Right atrium auricular region (tissue), 2 donors: Measurements from ENCODE around the gene OTUB2. TPM values are rescaled to one million over a fixed set of nuclear protein-coding genes. Genes with fewer than 3 reads are reported as not detected.

ENCODE experiments used
- DNase-seq: peaks from one replicate; pipeline ENCODE4 v3.0.0-alpha.2; 2019; ENCODE audit warnings: low spot score
- H3K27ac ChIP-seq, 2 donors: fragments of 200-600 bp; sonication (generic); 1 replicate in 1 of 2; 2 replicates in 1 of 2; pipeline ENCODE4 v1.5.1; 2016 to 2019
- H3K27me3 ChIP-seq, 2 donors: fragments of 200-600 bp; sonication (generic); one replicate each; pipeline versions ENCODE4 v1.5.1 to v1.6.0; 2017 to 2019
- H3K36me3 ChIP-seq: fragments of 200-600 bp; sonication (generic); one replicate; pipeline ENCODE4 v1.5.1; 2016
- H3K4me1 ChIP-seq, 2 donors: fragments of 200-600 bp; sonication (generic); one replicate each; pipeline versions ENCODE4 v1.5.1 to v1.6.0; 2017 to 2019
- H3K4me3 ChIP-seq, 2 donors: fragments of 200-600 bp; sonication (generic); 1 replicate in 1 of 2; 2 replicates in 1 of 2; pipeline ENCODE4 v1.5.1; 2017 to 2019; ENCODE audit warnings: mild to moderate bottlenecking in 1 of 2, moderate library complexity in 1 of 2
- H3K9me3 ChIP-seq, 2 donors: fragments of 200-600 bp; sonication (generic); one replicate each; pipeline ENCODE4 v1.5.1; 2019
- CTCF ChIP-seq, 2 donors: fragments of 200-600 bp; sonication (generic); IDR thresholded peaks; one replicate each; pipeline ENCODE4 v1.5.1; 2019; ENCODE audit warnings: antibody characterized with exemption in 2 of 2
- total RNA-seq, 2 donors: library from RNA; depleted of rRNA; stranded (reverse); fragments of >200 nt; gene quantifications; one replicate each; pipeline ENCODE4 v1.1.0, GENCODE V29; 2016

OTUB2 gene
- total RNA-seq, 2 donors from 2014 or later = 0.43 to 0.48 TPM

- H3K27me3 ChIP-seq = no peaks in the 10 kb centered on the region
- H3K36me3 ChIP-seq = peaks cover 18% of the 10 kb centered on the region
- TF ChIP-seq CTCF (IDR thresholded peaks at IDR 0.05) = no peak
- H3K4me1 ChIP-seq = peaks cover 0 to 52% of the 10 kb centered on the region in 2 donors
- peak within 1 kb of the TSS; percentile 96 to 98 for H3K27ac ChIP-seq
- no peaks in the 10 kb centered on the region for H3K9me3 ChIP-seq
- peak within 1 kb of the TSS; percentile 96 to 98 for H3K4me3 ChIP-seq
- peak; percentile 97 for DNase-seq
Measured at GRCh38 chr14:94080621-94081385, 54.7 kb downstream of the OTUB2 start, which contains the start of the genes DDX24 and IFI27L1. Gene DDX24, minus strand, starts transcription at chr14:94081202. Its CDS starts 1,460 bp downstream, at chr14:94079742. Gene IFI27L1, plus strand, starts transcription at chr14:94081310. Its CDS starts 15,628 bp downstream, at chr14:94096938.

- Histone ChIP-seq H3K27me3 (no peaks in the 10 kb centered on the region), H3K4me1 (peaks cover 0 to 46% of the 10 kb centered on the region in 2 donors), H3K9me3 (no peaks in the 10 kb centered on the region), H3K36me3 (peaks cover 18% of the 10 kb centered on the region), H3K4me3 (peak overlapping the region; percentile 96 to 98), H3K27ac (peak overlapping the region; percentile 96 to 98)
- no peak for DNase-seq
- TF ChIP-seq CTCF (IDR thresholded peaks at IDR 0.05) = no peak
Measured at GRCh38 chr14:94081386-94081820, 55.3 kb downstream of the OTUB2 start.

- Histone ChIP-seq H3K27me3 (no peaks in the 10 kb centered on the region), H3K9me3 (no peaks in the 10 kb centered on the region), H3K4me3 (no peak overlapping the region), H3K36me3 (no peaks in the 10 kb centered on the region), H3K27ac (no peak overlapping the region), H3K4me1 (no peaks in the 10 kb centered on the region)
- no peak for TF ChIP-seq CTCF (IDR thresholded peaks at IDR 0.05)
- peak; percentile 34 for DNase-seq
Measured at GRCh38 chr14:94087891-94088290, 61.8 kb downstream of the OTUB2 start.

- TF ChIP-seq CTCF (IDR thresholded peaks at IDR 0.05) = no peak
- no peaks in the 10 kb centered on the region for H3K27me3 ChIP-seq
- no peak for DNase-seq
- no peaks in the 10 kb centered on the region for H3K4me1 ChIP-seq
- no peak overlapping the region for H3K4me3 ChIP-seq
- H3K36me3 ChIP-seq = no peaks in the 10 kb centered on the region
- no peak overlapping the region for H3K27ac ChIP-seq
- no peaks in the 10 kb centered on the region for H3K9me3 ChIP-seq
Measured at GRCh38 chr14:94088516-94088915, 62.4 kb downstream of the OTUB2 start.

- Histone ChIP-seq H3K27me3 (no peaks in the 10 kb centered on the region), H3K4me1 (no peaks in the 10 kb centered on the region), H3K9me3 (no peaks in the 10 kb centered on the region), H3K27ac (no peak overlapping the region), H3K4me3 (no peak overlapping the region), H3K36me3 (no peaks in the 10 kb centered on the region)
- DNase-seq = no peak
- no peak for TF ChIP-seq CTCF (IDR thresholded peaks at IDR 0.05)
Measured at GRCh38 chr14:94089479-94089878, 63.3 kb downstream of the OTUB2 start.
